Measurements from ENCODE around the gene EMX2.

EMX2 gene

DNA sequence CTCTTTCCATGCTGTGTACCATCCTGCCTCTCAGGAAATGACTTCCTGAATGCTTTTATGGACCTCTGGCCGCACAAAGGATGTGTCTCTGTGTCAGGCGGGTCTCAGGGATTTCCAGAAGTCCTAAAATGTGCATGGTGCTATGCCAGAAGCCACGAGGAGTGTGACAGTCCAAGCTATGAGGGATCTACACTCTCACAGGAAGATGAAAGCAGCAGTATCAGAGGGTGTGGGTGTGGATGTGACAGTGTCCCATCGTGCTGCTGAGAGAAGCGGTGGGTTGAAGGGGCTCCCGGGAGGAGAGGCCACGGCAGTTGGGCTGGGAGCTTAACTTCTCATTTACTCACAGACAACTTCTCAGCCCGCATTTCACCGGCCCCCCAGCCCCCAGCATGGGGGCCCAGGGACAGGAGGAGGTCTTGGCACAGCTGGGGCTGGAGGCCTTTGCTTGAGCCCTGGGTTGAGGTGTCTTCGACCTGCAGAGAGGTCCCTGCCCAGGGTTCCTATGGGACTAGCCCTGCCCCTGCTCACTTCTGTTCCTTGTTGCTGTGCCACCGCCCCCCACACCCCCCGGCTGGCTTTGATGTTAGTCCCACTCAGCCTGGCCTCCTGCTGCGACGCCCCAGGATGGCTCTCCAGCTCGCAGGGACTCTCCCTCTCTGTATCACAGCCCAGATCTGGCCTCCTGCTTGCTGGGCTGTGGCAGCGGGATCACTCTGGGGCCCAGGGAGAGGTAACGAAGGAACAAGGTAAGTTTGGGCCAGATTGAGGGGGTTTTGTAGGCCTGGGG lies 30.8 kb upstream of the EMX2 start:
- no peak overlapping the region for H3K4me3 ChIP-seq (ENCODE audit: control insufficient read depth, low read depth, low read length)
- no peak for TF ChIP-seq CTCF (conservative IDR thresholded peaks at IDR 0.05; ENCODE audit: control insufficient read depth, insufficient read depth, low read depth, low read length)
- no peak for DNase-seq (ENCODE audit: low read depth)

GRCh38 chr10:117514971-117515370 lies 27.6 kb upstream of the EMX2 start:
- no peak for TF ChIP-seq CTCF (conservative IDR thresholded peaks at IDR 0.05; ENCODE audit: control insufficient read depth, insufficient read depth, low read depth, low read length)
- DNase-seq (ENCODE audit: low read depth), result no peak
- H3K4me3 ChIP-seq (ENCODE audit: control insufficient read depth, low read depth, low read length), result no peak overlapping the region

GRCh38 chr10:117516681-117517080 lies 25.9 kb upstream of the EMX2 start:
- TF ChIP-seq CTCF (conservative IDR thresholded peaks at IDR 0.05; ENCODE audit: control insufficient read depth, insufficient read depth, low read depth, low read length), result no peak
- no peak for DNase-seq (ENCODE audit: low read depth)
- H3K4me3 ChIP-seq (ENCODE audit: control insufficient read depth, low read depth, low read length), result no peak overlapping the region

GRCh38 chr10:117518246-117518645 lies 24.3 kb upstream of the EMX2 start:
- H3K4me3 ChIP-seq (ENCODE audit: control insufficient read depth, low read depth, low read length), result no peak overlapping the region
- TF ChIP-seq CTCF (conservative IDR thresholded peaks at IDR 0.05; ENCODE audit: control insufficient read depth, insufficient read depth, low read depth, low read length), result no peak
- DNase-seq (ENCODE audit: low read depth), result no peak

DNA sequence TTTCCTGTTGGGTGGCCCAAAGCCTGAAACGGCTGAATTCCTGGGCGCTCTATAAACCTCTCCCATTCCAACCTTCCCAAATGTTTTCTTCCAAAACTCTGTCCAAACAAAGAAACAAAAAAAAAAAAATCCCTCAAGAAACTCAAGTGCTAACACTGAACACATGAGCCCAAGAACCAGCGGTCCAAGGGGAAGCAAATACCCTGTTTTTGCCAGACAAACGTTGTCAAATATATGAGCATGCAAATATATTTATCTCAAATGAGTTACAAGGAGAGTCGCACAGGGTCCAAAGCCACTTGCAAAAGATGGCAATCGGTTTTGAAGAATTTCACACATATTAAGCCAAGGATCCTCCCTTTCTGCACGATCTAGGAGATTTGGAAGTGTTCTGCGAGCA lies 23.3 kb upstream of the EMX2 start:
- no peak for TF ChIP-seq CTCF (conservative IDR thresholded peaks at IDR 0.05; ENCODE audit: control insufficient read depth, insufficient read depth, low read depth, low read length)
- DNase-seq (ENCODE audit: low read depth), result no peak
- H3K4me3 ChIP-seq (ENCODE audit: control insufficient read depth, low read depth, low read length), result no peak overlapping the region

GRCh38 chr10:117519879-117520278 lies 22.7 kb upstream of the EMX2 start:
- no peak for TF ChIP-seq CTCF (conservative IDR thresholded peaks at IDR 0.05; ENCODE audit: control insufficient read depth, insufficient read depth, low read depth, low read length)
- no peak overlapping the region for H3K4me3 ChIP-seq (ENCODE audit: control insufficient read depth, low read depth, low read length)
- no peak for DNase-seq (ENCODE audit: low read depth)

Data from fibroblast of mammary gland (primary cell).